ENCODE results near the gene CERK.

DNA sequence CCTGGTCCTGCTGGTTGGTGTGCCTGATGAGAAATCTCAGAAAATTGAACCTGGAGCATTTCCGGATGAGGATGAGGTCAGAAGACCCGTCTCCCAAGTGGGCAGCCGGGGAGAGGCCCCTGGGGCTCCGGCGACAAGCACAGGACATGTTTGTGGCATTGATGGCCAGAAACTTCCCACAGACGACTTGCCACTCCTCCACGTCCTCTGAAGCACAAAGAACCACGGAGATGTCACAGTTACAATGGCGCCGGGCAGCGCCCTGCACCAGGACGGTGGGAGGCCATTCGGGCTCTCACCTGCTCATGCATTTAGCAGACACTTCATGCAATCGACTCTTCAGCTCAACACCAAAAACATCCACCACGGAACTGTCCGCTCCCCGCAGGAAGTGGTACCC, 46.5 kb downstream of the CERK start:
- TF ChIP-seq POLR2A (IDR thresholded peaks at IDR 0.05; ENCODE audit: low read length) (no peak), GATA1 (IDR thresholded peaks at IDR 0.05; ENCODE audit: low read depth, low read length) (no peak)
